B cell (primary cell): ENCODE data around the gene ZNF189. TPM values are rescaled to one million over a fixed set of nuclear protein-coding genes. Genes with fewer than 3 reads are reported as not detected.

Source experiments
- ATAC-seq: fragments of 200-7000 bp; cut with Tn5 transposase; one replicate; pipeline ENCODE4 v1.10.0; 2021; ENCODE audit warnings: low read depth, mild to moderate bottlenecking, moderate number of reproducible peaks, moderate library complexity
- CTCF ChIA-PET: fragments of 350-600 bp; sonication (Branson Sonifier 250); formaldehyde crosslinking; loops from one replicate; lab custom pipeline; 2021; ENCODE audit warnings: antibody characterized with exemption, inconsistent platforms; lab: Charles Lee
- POLR2A ChIA-PET: fragments of 350-600 bp; sonication (Branson Sonifier 250); formaldehyde crosslinking; loops from one replicate; lab custom pipeline; 2021; ENCODE audit warnings: antibody characterized with exemption; lab: Charles Lee
- DNase-seq: peaks from one replicate; pipeline ENCODE4 v3.0.0; 2013
- H2AFZ ChIP-seq: 2 replicates; pipeline ENCODE4 v1.6.1; 2012; ENCODE audit warnings: mild to moderate bottlenecking, low read depth, low read length; ENCODE audit not compliant: insufficient read depth, poor library complexity, severe bottlenecking
- H3K27ac ChIP-seq, 2 donors: 1 replicate in 1 of 2; 2 replicates in 1 of 2; pipeline ENCODE4 v1.5.1; 2012 to 2013; ENCODE audit warnings: low read length in 2 of 2, mild to moderate bottlenecking in 2 of 2, moderate library complexity in 1 of 2
- H3K27me3 ChIP-seq, 4 experiments: fragments of 200-600 bp in 1 of 4; sonication (generic) in 1 of 4; replicated peaks in 1 of 4; 1 replicate in 2 of 4; 2 replicates in 2 of 4; pipeline versions ENCODE4 v1.6.1 to v1.7.0; 2013 to 2016; ENCODE audit warnings: low read length in 3 of 4, mild to moderate bottlenecking in 2 of 4, mixed read lengths in 1 of 4, moderate library complexity in 1 of 4; ENCODE audit not compliant: insufficient read depth in 4 of 4, control insufficient read depth in 3 of 4; ENCODE audit errors: control extremely low read depth in 1 of 4
- H3K36me3 ChIP-seq, 2 experiments: replicated peaks in 1 of 2; 1 replicate in 1 of 2; 2 replicates in 1 of 2; pipeline versions ENCODE4 v1.6.1 to v1.7.1; 2013; ENCODE audit warnings: low read length in 1 of 2; ENCODE audit not compliant: insufficient read depth in 2 of 2, control insufficient read depth in 1 of 2; ENCODE audit errors: control extremely low read depth in 1 of 2, extremely low read depth in 1 of 2
- H3K4me1 ChIP-seq, 2 donors: fragments of 200-600 bp in 1 of 2; sonication (generic) in 1 of 2; 1 replicate in 1 of 2; 2 replicates in 1 of 2; pipeline versions ENCODE4 v1.5.1 to v1.6.1; 2013 to 2017; ENCODE audit warnings: low read length in 2 of 2; ENCODE audit not compliant: control insufficient read depth in 2 of 2, insufficient read depth in 2 of 2
- H3K4me2 ChIP-seq: replicated peaks from 2 replicates; pipeline ENCODE3; 2012; ENCODE audit warnings: mild to moderate bottlenecking, low read depth, low read length; ENCODE audit not compliant: poor library complexity, severe bottlenecking
- H3K4me3 ChIP-seq, 5 experiments: fragments of 200-600 bp in 1 of 5; sonication (generic) in 1 of 5; 1 replicate in 3 of 5; 2 replicates in 2 of 5; pipeline versions ENCODE4 v1.5.1 to v1.7.0; 2011 to 2016; ENCODE audit warnings: low read length in 4 of 5, mild to moderate bottlenecking in 4 of 5, low read depth in 2 of 5, control low read depth in 1 of 5, moderate library complexity in 1 of 5; ENCODE audit not compliant: insufficient read depth in 1 of 5; ENCODE audit errors: control extremely low read depth in 1 of 5, extremely low read depth in 1 of 5
- H3K79me2 ChIP-seq: fragments of 200-600 bp; sonication (generic); one replicate; pipeline ENCODE4 v1.6.0; 2016; ENCODE audit warnings: low read length; ENCODE audit not compliant: control insufficient read depth, insufficient read depth
- H3K9ac ChIP-seq: fragments of 200-600 bp; sonication (generic); 2 replicates; pipeline ENCODE4 v1.6.1; 2017; ENCODE audit warnings: mild to moderate bottlenecking, low read length, moderate library complexity
- H3K9me3 ChIP-seq, 3 donors: one replicate each; pipeline versions ENCODE4 v1.6.1 to v1.7.1; 2013; ENCODE audit warnings: low read length in 2 of 3; ENCODE audit not compliant: control insufficient read depth in 2 of 3, insufficient read depth in 1 of 3; ENCODE audit errors: control extremely low read depth in 1 of 3
- H4K20me1 ChIP-seq: 2 replicates; pipeline ENCODE4 v1.6.0; 2012; ENCODE audit warnings: mild to moderate bottlenecking, low read length; ENCODE audit not compliant: insufficient read depth, control insufficient read depth, poor library complexity, severe bottlenecking
- H3K27ac Mint-ChIP-seq: one replicate; pipeline ENCODE4 v1.8.0; 2021; ENCODE audit warnings: mixed read lengths
- H3K27me3 Mint-ChIP-seq: one replicate; pipeline ENCODE4 v1.8.0; 2021; ENCODE audit warnings: mixed read lengths
- H3K4me1 Mint-ChIP-seq: one replicate; pipeline ENCODE4 v1.8.0; 2021; ENCODE audit warnings: mixed read lengths
- H3K4me3 Mint-ChIP-seq: one replicate; pipeline ENCODE4 v1.8.0; 2021; ENCODE audit warnings: mixed read lengths
- H3K9me3 Mint-ChIP-seq: one replicate; pipeline ENCODE4 v1.8.0; 2022; ENCODE audit warnings: mixed read lengths; ENCODE audit not compliant: insufficient read depth
- CTCF ChIP-seq: fragments of 200-600 bp; IDR thresholded peaks from one replicate; pipeline ENCODE4 v1.8.0; 2022; ENCODE audit warnings: antibody characterized with exemption, mild to moderate bottlenecking
- EZH2 ChIP-seq: IDR thresholded peaks from 2 replicates; pipeline ENCODE4 v1.6.1; 2012; ENCODE audit warnings: borderline replicate concordance, low read depth, mild to moderate bottlenecking, moderate library complexity, low read length; ENCODE audit not compliant: insufficient read depth, poor library complexity, severe bottlenecking
- WGBS: methylation state at CpG from one replicate; pipeline ENCODE4 v1.1.5; 2013; ENCODE audit warnings: missing lambda C conversion rate; ENCODE audit not compliant: insufficient coverage; 5-methylcytosine and 5-hydroxymethylcytosine counted together
- intact Hi-C: fragments of 100-400 bp; cut with micrococcal nuclease; formaldehyde crosslinking; loops from one replicate; pipeline ENCODE4 v1.10.0; 2022
- polyA plus RNA-seq: library from polyadenylated mRNA; depleted of rRNA; stranded (reverse); fragments of >200 nt; gene quantifications from 2 replicates; pipeline ENCODE4 v1.2.3, GENCODE V29; 2012
- total RNA-seq, 2 donors: library from RNA; stranded (reverse); fragments of 120-200 nt in 1 of 2; gene quantifications; 1 replicate in 1 of 2; 2 replicates in 1 of 2; pipeline versions ENCODE4 v1.2.3 to v1.2.4, GENCODE V29; 2013 to 2022

Gene ZNF189
- total and polyA plus RNA-seq, 2 donors (not counting 1 experiment from before 2014, with no cell fraction given) = 4.0 to 25.7 TPM

- Histone ChIP-seq H3K9me3 (peaks cover 0 to 13% (median 0%) of the 10 kb centered on the region in 3 donors), H3K9ac (no peak overlapping the region), H3K4me2 (no peak overlapping the region), H3K4me3 (no peak overlapping the region), H2AFZ (no peak overlapping the region), H3K79me2 (no peaks in the 10 kb centered on the region), H3K36me3 (no peaks in the 10 kb centered on the region), H3K27ac (no peak overlapping the region), H4K20me1 (no peaks in the 10 kb centered on the region), H3K4me1 (peaks cover 10 to 12% of the 10 kb centered on the region in 2 donors), H3K27me3 (peaks cover 0 to 19% (median 13%) of the 10 kb centered on the region in 4 experiments)
- Mint-ChIP-seq H3K27me3 (peaks cover 49% of the 10 kb centered on the region), H3K4me1 (peaks cover 12% of the 10 kb centered on the region), H3K9me3 (peaks cover 3% of the 10 kb centered on the region), H3K4me3 (no peak overlapping the region), H3K27ac (no peak overlapping the region)
- CTCF ChIA-PET = interaction anchor here (1.0 kb wide), 1 partner anchor 11 kb away, joined by 3 read pairs; no protein-coding TSS in a partner anchor
- ATAC-seq (no peak), DNase-seq (no peak)
- WGBS = 71% methylated on average over 4 of the region's 4 CpGs
- intact Hi-C loops = no loop called here
- POLR2A ChIA-PET = no interaction called here
- TF ChIP-seq EZH2 = no peak
- TF ChIP-seq CTCF = no peak
Measured at GRCh38 chr9:101450931-101451330, 52.3 kb downstream of the ZNF189 start.

GRCh38 chr9:101451498-101451897, 52.8 kb downstream of the ZNF189 start:
- peaks cover 12% of the 10 kb centered on the region for H3K4me1 Mint-ChIP-seq
- no peak for TF ChIP-seq EZH2
- TF ChIP-seq CTCF = no peak
- Histone ChIP-seq H3K27me3 (peaks cover 0 to 17% (median 13%) of the 10 kb centered on the region in 4 experiments), H4K20me1 (no peaks in the 10 kb centered on the region), H3K9ac (no peak overlapping the region), H3K9me3 (peaks cover 0 to 13% (median 0%) of the 10 kb centered on the region in 3 donors), H2AFZ (no peak overlapping the region), H3K79me2 (no peaks in the 10 kb centered on the region), H3K27ac (no peak overlapping the region), H3K4me2 (no peak overlapping the region), H3K4me3 (no peak overlapping the region), H3K4me1 (peaks cover 10 to 12% of the 10 kb centered on the region in 2 donors), H3K36me3 (no peaks in the 10 kb centered on the region)
- no peak for ATAC-seq
- H3K9me3 Mint-ChIP-seq = peaks cover 3% of the 10 kb centered on the region
- H3K27ac Mint-ChIP-seq = no peak overlapping the region
- intact Hi-C loops = no loop called here
- DNase-seq = no peak
- peaks cover 45% of the 10 kb centered on the region for H3K27me3 Mint-ChIP-seq
- no peak overlapping the region for H3K4me3 Mint-ChIP-seq
- POLR2A ChIA-PET = no interaction called here
- 84% methylated on average over 4 of the region's 4 CpGs for WGBS
- CTCF ChIA-PET = interaction anchor here (1.0 kb wide), 1 partner anchor 10 kb away, joined by 3 read pairs; no protein-coding TSS in a partner anchor
